K562 (cell line): Measurements from ENCODE around the gene SLC40A1. TPM values are rescaled to one million over a fixed set of nuclear protein-coding genes. Genes with fewer than 3 reads are reported as not detected.

Experiments
- ATF2 ChIP-seq: sonication (generic); formaldehyde crosslinking; IDR thresholded peaks from 2 replicates; pipeline ENCODE4 v1.8.1; 2022; ENCODE audit warnings: missing genetic modification reagents
- BCL6 ChIP-seq: fragments of 250-450 bp; sonication (Bioruptor Pico); IDR thresholded peaks from 2 replicates; pipeline ENCODE4 v1.4.0; 2020
- CBFA2T3 ChIP-seq: fragments of 450-650 bp; IDR thresholded peaks from 2 replicates; pipeline ENCODE4 v1.6.1; 2017
- CUX1 ChIP-seq: fragments of 200-800 bp; sonication (Bioruptor generic); IDR thresholded peaks from 2 replicates; pipeline ENCODE4 v1.6.1; 2016; ENCODE audit warnings: missing genetic modification characterization, missing compliant biosample characterization
- FOSL1 ChIP-seq: fragments of 200-800 bp; sonication (Bioruptor generic); conservative IDR thresholded peaks from 2 replicates; pipeline ENCODE4 v1.6.1; 2016; ENCODE audit warnings: missing genetic modification characterization, missing compliant biosample characterization
- FOXK2 ChIP-seq, 2 experiments: fragments of 450-650 bp; IDR thresholded peaks in 1 of 2; conservative IDR thresholded peaks in 1 of 2; 2 replicates each; pipeline ENCODE4 v1.6.1; 2016; ENCODE audit warnings: low read depth in 2 of 2, mild to moderate bottlenecking in 1 of 2
- MAFG ChIP-seq: fragments of 450-650 bp; conservative IDR thresholded peaks from 2 replicates; pipeline ENCODE4 v1.6.1; 2016; ENCODE audit warnings: missing genetic modification characterization, missing compliant biosample characterization
- MNT ChIP-seq, 2 experiments: fragments of 450-650 bp; conservative IDR thresholded peaks; 2 replicates each; pipeline ENCODE4 v1.6.1; 2017; ENCODE audit warnings: mild to moderate bottlenecking in 2 of 2, moderate library complexity in 2 of 2
- POLR2H ChIP-seq: IDR thresholded peaks from 2 replicates; pipeline ENCODE4 v1.6.1; 2016; ENCODE audit warnings: missing genetic modification characterization, low read depth, mild to moderate bottlenecking, control low read depth, missing compliant biosample characterization, moderate library complexity
- RBM15 ChIP-seq: fragments of 200-400 bp; formaldehyde crosslinking; IDR thresholded peaks from 2 replicates; pipeline ENCODE4 v1.6.1; 2018; ENCODE audit warnings: mild to moderate bottlenecking, low read length, moderate library complexity; ENCODE audit not compliant: insufficient read depth
- RBM34 ChIP-seq: fragments of 200-400 bp; formaldehyde crosslinking; IDR thresholded peaks from 2 replicates; pipeline ENCODE4 v1.6.1; 2018; ENCODE audit warnings: low read length, borderline replicate concordance; ENCODE audit not compliant: insufficient read depth
- ZNF224 ChIP-seq: sonication (generic); formaldehyde crosslinking; IDR thresholded peaks from 2 replicates; pipeline ENCODE4 v1.8.0; 2022; ENCODE audit warnings: mild to moderate bottlenecking, missing genetic modification reagents
- ZNF24 ChIP-seq: fragments of 450-650 bp; IDR thresholded peaks from 2 replicates; pipeline ENCODE4 v1.6.1; 2016
- ZNF584 ChIP-seq: fragments of 200-800 bp; sonication (Bioruptor generic); IDR thresholded peaks from 2 replicates; pipeline ENCODE4 v1.6.1; 2016; ENCODE audit warnings: low read depth, mild to moderate bottlenecking, missing genetic modification characterization, missing compliant biosample characterization
- polyA plus RNA-seq, 8 experiments: library from polyadenylated mRNA; depleted of rRNA in 4 of 8; stranded (reverse) in 5 of 8; unstranded in 3 of 8; fragments of >200 nt; fragmentation: Nextera tagmentation in 2 of 8; fragmentation: Illumina TruSeq in 1 of 8; extraction: Ambion mirVana in 2 of 8; extraction: Trizol in 1 of 8; gene quantifications; 2 replicates each; pipeline versions ENCODE4 v1.2.1 to v1.2.3, GENCODE V29; 2011 to 2014; ENCODE audit warnings: inconsistent platforms in 1 of 8, missing spikeins in 1 of 8
- total RNA-seq, 7 experiments: library from RNA; depleted of rRNA in 6 of 7; stranded (reverse); fragments of >200 nt in 6 of 7; fragmentation: Illumina TruSeq in 2 of 7; extraction: Trizol in 2 of 7; gene quantifications; 2 replicates each; pipeline versions ENCODE4 v1.2.1 to v1.2.3, GENCODE V29; 2011 to 2021; ENCODE audit warnings: low replicate concordance in 1 of 7
- TF ChIP-seq, protein P1 (sequence below): fragments of 450-650 bp; formaldehyde crosslinking; IDR thresholded peaks from 2 replicates; pipeline ENCODE4 v1.4.0; 2022; ENCODE audit warnings: mild to moderate bottlenecking, moderate library complexity
- TF ChIP-seq, protein P2 (sequence below): fragments of 250-450 bp; sonication (Bioruptor Pico); IDR thresholded peaks from 2 replicates; pipeline ENCODE4 v1.4.0; 2020

The SLC40A1 gene
- total and polyA plus RNA-seq, 9 of the 15 experiments (the other 6 are each of a cell fraction or from before 2014, with no cell fraction given), result 42.2 to 95.9 (median 54.9) TPM

- TF ChIP-seq FOSL1 (tag) (peak; percentile 72), BCL6 (CRISPR knock-in tag) (no peak), MNT (conservative IDR thresholded peaks at IDR 0.05) (peak in 1 of 2 experiments; percentile 45; a peak in 1 of 4 replicates), ATF2 (CRISPR knock-in tag) (no peak), FOXK2 (conservative IDR thresholded peaks at IDR 0.05 in 1 of 2, IDR thresholded peaks at IDR 0.05 in 1 of 2; ENCODE audit: low read depth in 2 of 2) (peak; percentile 49 to 72; a peak in 3 of 4 replicates), POLR2H (tag) (peak; percentile 55; the same call in 1 of the 2 replicates), MAFG (peak; percentile 76), RBM34 (no peak), RBM15 (no peak), CBFA2T3 (peak; percentile 81), ZNF24 (no peak), ZNF584 (CRISPR knock-in tag) (no peak), CUX1 (CRISPR knock-in tag) (no peak), ZNF224 (CRISPR knock-in tag) (no peak)
- TF ChIP-seq, protein P1, sequence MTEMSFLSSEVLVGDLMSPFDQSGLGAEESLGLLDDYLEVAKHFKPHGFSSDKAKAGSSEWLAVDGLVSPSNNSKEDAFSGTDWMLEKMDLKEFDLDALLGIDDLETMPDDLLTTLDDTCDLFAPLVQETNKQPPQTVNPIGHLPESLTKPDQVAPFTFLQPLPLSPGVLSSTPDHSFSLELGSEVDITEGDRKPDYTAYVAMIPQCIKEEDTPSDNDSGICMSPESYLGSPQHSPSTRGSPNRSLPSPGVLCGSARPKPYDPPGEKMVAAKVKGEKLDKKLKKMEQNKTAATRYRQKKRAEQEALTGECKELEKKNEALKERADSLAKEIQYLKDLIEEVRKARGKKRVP, result no peak
- TF ChIP-seq, protein P2, sequence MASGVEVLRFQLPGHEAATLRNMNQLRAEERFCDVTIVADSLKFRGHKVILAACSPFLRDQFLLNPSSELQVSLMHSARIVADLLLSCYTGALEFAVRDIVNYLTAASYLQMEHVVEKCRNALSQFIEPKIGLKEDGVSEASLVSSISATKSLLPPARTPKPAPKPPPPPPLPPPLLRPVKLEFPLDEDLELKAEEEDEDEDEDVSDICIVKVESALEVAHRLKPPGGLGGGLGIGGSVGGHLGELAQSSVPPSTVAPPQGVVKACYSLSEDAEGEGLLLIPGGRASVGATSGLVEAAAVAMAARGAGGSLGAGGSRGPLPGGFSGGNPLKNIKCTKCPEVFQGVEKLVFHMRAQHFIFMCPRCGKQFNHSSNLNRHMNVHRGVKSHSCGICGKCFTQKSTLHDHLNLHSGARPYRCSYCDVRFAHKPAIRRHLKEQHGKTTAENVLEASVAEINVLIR (CRISPR knock-in tag), result peak; percentile 42; the same call in 1 of the 2 replicates
Observed at GRCh38 chr2:189613077-189613636, 32.6 kb upstream of the SLC40A1 start (continued).
